HG02885 (cell line): ENCODE data around the gene ATOSA.

ENCODE experiments used
- ATAC-seq: cut with Tn5 transposase; IDR thresholded peaks from one replicate; pipeline ENCODE4 v1.9.1; 2021; ENCODE audit warnings: mild to moderate bottlenecking; ENCODE audit not compliant: unreplicated experiment, poor library complexity

The ATOSA gene

DNA sequence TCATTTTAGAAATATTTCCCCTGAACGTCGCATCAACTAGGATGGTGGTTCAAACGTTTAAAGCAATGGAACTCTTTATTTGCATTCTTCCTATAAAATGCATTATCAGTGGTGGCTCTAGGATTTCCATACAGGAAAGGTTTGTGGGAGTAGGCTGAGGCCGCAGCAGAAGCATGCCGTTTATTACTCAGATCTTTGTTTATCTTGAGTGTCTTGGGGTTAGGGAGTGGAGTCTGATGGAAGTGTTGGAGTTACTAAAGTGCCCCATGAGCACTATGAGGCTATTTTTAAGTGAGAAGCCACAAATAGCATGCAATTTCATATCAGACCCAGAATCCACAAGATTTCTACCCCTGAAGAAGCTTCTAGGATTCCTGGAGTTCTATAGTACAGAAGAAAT is 26.2 kb downstream of the ATOSA start:
- ATAC-seq = no peak

DNA sequence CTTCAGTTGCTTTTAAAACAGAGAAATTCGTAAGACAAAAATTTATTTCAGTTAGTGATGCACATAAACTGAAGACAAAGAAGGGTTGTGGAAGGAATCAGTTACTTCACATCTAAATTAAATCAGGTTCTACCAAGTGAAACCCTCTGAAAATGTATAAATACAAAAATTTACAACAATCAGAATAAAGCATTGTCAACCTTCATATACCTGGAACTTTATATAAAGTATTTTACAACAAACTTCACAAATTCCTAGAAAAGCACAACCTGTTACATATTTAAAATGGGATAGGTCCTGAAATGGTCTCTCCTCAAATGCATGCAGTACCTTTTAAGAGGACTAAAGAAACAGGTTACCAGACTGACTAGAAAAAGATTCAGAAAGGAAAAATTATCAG is 26.9 kb downstream of the ATOSA start:
- ATAC-seq = no peak

DNA sequence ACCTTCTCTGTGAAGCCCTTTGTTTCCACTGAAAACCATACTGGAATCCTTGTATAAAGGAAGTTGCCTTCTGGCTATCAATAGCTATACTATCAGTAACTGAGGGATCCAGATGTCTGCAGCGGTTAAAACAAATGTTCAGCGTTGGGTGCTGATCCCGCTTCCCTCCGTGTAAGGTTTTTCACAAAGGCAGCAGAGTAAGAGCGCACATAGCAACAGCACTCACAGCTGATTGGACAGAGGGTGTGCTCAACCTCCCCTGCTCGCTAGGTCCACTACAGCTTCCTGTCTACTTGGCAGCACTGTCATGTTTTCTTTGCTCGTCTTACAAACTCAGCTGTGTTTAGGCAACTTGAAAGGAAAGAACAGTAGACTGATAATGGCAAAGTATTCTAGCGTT is 27.3 kb downstream of the ATOSA start:
- peak; percentile 100 for ATAC-seq

- no peak for ATAC-seq
Observed at GRCh38 chr15:52651114-52651513, 28.1 kb downstream of the ATOSA start.

GRCh38 chr15:52649686-52650085 is 29.5 kb downstream of the ATOSA start:
- no peak for ATAC-seq

- no peak for ATAC-seq
Observed at GRCh38 chr15:52645916-52646315, 33.3 kb downstream of the ATOSA start.

GRCh38 chr15:52642386-52643361 is 36.5 kb downstream of the ATOSA start:
- no peak for ATAC-seq

- no peak for ATAC-seq
Observed at GRCh38 chr15:52636459-52636858, 42.7 kb downstream of the ATOSA start.

GRCh38 chr15:52635908-52636307 is 43.3 kb downstream of the ATOSA start:
- ATAC-seq = no peak
